ENCODE results near the gene RPUSD1.

- no peak for TF ChIP-seq ZNF362 (CRISPR knock-in tag; IDR thresholded peaks at IDR 0.05; ENCODE audit: borderline replicate concordance)
- TF ChIP-seq ZBTB20 (CRISPR knock-in tag; IDR thresholded peaks at IDR 0.05; ENCODE audit: borderline replicate concordance, low read depth): no peak
- TF ChIP-seq NFYB (CRISPR knock-in tag; IDR thresholded peaks at IDR 0.05): no peak
- no peak for TF ChIP-seq GPBP1L1 (CRISPR knock-in tag; IDR thresholded peaks at IDR 0.05)
- TF ChIP-seq ZXDC (CRISPR knock-in tag; IDR thresholded peaks at IDR 0.05): no peak
- no peak for TF ChIP-seq YEATS2 (CRISPR knock-in tag; IDR thresholded peaks at IDR 0.05; ENCODE audit: borderline replicate concordance)
- TF ChIP-seq, protein P1, sequence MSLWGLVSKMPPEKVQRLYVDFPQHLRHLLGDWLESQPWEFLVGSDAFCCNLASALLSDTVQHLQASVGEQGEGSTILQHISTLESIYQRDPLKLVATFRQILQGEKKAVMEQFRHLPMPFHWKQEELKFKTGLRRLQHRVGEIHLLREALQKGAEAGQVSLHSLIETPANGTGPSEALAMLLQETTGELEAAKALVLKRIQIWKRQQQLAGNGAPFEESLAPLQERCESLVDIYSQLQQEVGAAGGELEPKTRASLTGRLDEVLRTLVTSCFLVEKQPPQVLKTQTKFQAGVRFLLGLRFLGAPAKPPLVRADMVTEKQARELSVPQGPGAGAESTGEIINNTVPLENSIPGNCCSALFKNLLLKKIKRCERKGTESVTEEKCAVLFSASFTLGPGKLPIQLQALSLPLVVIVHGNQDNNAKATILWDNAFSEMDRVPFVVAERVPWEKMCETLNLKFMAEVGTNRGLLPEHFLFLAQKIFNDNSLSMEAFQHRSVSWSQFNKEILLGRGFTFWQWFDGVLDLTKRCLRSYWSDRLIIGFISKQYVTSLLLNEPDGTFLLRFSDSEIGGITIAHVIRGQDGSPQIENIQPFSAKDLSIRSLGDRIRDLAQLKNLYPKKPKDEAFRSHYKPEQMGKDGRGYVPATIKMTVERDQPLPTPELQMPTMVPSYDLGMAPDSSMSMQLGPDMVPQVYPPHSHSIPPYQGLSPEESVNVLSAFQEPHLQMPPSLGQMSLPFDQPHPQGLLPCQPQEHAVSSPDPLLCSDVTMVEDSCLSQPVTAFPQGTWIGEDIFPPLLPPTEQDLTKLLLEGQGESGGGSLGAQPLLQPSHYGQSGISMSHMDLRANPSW (CRISPR knock-in tag; IDR thresholded peaks at IDR 0.05; ENCODE audit: borderline replicate concordance): no peak
- TF ChIP-seq, protein P2, sequence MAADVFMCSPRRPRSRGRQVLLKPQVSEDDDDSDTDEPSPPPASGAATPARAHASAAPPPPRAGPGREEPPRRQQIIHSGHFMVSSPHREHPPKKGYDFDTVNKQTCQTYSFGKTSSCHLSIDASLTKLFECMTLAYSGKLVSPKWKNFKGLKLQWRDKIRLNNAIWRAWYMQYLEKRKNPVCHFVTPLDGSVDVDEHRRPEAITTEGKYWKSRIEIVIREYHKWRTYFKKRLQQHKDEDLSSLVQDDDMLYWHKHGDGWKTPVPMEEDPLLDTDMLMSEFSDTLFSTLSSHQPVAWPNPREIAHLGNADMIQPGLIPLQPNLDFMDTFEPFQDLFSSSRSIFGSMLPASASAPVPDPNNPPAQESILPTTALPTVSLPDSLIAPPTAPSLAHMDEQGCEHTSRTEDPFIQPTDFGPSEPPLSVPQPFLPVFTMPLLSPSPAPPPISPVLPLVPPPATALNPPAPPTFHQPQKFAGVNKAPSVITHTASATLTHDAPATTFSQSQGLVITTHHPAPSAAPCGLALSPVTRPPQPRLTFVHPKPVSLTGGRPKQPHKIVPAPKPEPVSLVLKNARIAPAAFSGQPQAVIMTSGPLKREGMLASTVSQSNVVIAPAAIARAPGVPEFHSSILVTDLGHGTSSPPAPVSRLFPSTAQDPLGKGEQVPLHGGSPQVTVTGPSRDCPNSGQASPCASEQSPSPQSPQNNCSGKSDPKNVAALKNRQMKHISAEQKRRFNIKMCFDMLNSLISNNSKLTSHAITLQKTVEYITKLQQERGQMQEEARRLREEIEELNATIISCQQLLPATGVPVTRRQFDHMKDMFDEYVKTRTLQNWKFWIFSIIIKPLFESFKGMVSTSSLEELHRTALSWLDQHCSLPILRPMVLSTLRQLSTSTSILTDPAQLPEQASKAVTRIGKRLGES (CRISPR knock-in tag; IDR thresholded peaks at IDR 0.05; ENCODE audit: borderline replicate concordance): no peak
- TF ChIP-seq ELF1 (CRISPR knock-in tag; IDR thresholded peaks at IDR 0.05): no peak
- TF ChIP-seq ETV6 (CRISPR knock-in tag; conservative IDR thresholded peaks at IDR 0.05): no peak
- no peak for TF ChIP-seq CERS6 (CRISPR knock-in tag; IDR thresholded peaks at IDR 0.05)
- TF ChIP-seq, protein P3, sequence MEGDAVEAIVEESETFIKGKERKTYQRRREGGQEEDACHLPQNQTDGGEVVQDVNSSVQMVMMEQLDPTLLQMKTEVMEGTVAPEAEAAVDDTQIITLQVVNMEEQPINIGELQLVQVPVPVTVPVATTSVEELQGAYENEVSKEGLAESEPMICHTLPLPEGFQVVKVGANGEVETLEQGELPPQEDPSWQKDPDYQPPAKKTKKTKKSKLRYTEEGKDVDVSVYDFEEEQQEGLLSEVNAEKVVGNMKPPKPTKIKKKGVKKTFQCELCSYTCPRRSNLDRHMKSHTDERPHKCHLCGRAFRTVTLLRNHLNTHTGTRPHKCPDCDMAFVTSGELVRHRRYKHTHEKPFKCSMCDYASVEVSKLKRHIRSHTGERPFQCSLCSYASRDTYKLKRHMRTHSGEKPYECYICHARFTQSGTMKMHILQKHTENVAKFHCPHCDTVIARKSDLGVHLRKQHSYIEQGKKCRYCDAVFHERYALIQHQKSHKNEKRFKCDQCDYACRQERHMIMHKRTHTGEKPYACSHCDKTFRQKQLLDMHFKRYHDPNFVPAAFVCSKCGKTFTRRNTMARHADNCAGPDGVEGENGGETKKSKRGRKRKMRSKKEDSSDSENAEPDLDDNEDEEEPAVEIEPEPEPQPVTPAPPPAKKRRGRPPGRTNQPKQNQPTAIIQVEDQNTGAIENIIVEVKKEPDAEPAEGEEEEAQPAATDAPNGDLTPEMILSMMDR (CRISPR knock-in tag; IDR thresholded peaks at IDR 0.05): no peak
- TF ChIP-seq, protein P4, sequence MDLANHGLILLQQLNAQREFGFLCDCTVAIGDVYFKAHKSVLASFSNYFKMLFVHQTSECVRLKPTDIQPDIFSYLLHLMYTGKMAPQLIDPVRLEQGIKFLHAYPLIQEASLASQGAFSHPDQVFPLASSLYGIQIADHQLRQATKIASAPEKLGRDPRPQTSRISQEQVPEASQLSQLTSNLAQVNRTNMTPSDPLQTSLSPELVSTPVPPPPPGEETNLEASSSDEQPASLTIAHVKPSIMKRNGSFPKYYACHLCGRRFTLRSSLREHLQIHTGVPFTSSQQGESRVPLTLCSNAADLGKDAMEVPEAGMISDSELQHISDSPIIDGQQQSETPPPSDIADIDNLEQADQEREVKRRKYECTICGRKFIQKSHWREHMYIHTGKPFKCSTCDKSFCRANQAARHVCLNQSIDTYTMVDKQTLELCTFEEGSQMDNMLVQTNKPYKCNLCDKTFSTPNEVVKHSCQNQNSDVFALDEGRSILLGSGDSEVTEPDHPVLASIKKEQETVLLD (CRISPR knock-in tag; IDR thresholded peaks at IDR 0.05; ENCODE audit: low read depth): no peak
Measured at GRCh38 chr16:760545-761343, 27.4 kb downstream of the RPUSD1 start, which contains the start of gene MSLN.
